Sigmoid colon (tissue), 7 donors: ENCODE measurements around the gene MIOS. TPM values are rescaled to one million over a fixed set of nuclear protein-coding genes. Genes with fewer than 3 reads are reported as not detected.

ENCODE experiments used
- DNase-seq: peaks from one replicate; pipeline ENCODE4 v3.0.0-alpha.2; 2019
- H3K27ac ChIP-seq, 4 donors: fragments of 200-600 bp; sonication (generic); one replicate each; pipeline ENCODE4 v1.5.1; 2016 to 2019; ENCODE audit warnings: mild to moderate bottlenecking in 1 of 4
- H3K27me3 ChIP-seq, 3 donors: fragments of 200-600 bp; sonication (generic); one replicate each; pipeline ENCODE4 v1.5.1; 2019; ENCODE audit warnings: mild to moderate bottlenecking in 1 of 3
- H3K36me3 ChIP-seq, 4 donors: fragments of 200-600 bp; sonication (generic); one replicate each; pipeline ENCODE4 v1.5.1; 2016 to 2019
- H3K4me1 ChIP-seq, 4 donors: fragments of 200-600 bp; sonication (generic); one replicate each; pipeline ENCODE4 v1.5.1; 2017 to 2019
- H3K4me3 ChIP-seq, 4 donors: fragments of 200-600 bp; sonication (generic); one replicate each; pipeline ENCODE4 v1.5.1; 2017 to 2019; ENCODE audit warnings: mild to moderate bottlenecking in 2 of 4, moderate library complexity in 1 of 4
- H3K9me3 ChIP-seq, 4 donors: fragments of 200-600 bp in 3 of 4; sonication (generic) in 3 of 4; one replicate each; pipeline versions ENCODE4 v1.5.1 to v1.6.1; 2013 to 2019
- CTCF ChIP-seq, 4 experiments: fragments of 450-650 bp in 3 of 4; fragments of 200-600 bp in 1 of 4; IDR thresholded peaks; one replicate each; pipeline ENCODE4 v1.5.1; 2016 to 2019; ENCODE audit warnings: antibody characterized with exemption in 4 of 4, mild to moderate bottlenecking in 3 of 4, moderate library complexity in 2 of 4
- EP300 ChIP-seq, 4 donors: sonication (generic); formaldehyde crosslinking; IDR thresholded peaks; one replicate each; pipeline ENCODE4 v1.6.1; 2017; ENCODE audit warnings: antibody characterized with exemption in 4 of 4
- POLR2A ChIP-seq, 2 donors: fragments of 450-650 bp; IDR thresholded peaks; one replicate each; pipeline ENCODE4 v1.6.1; 2016; ENCODE audit warnings: antibody characterized with exemption in 2 of 2, mild to moderate bottlenecking in 2 of 2, moderate library complexity in 2 of 2
- POLR2AphosphoS5 ChIP-seq, 4 donors: sonication (generic); formaldehyde crosslinking; IDR thresholded peaks; one replicate each; pipeline ENCODE4 v1.6.1; 2017; ENCODE audit warnings: antibody characterized with exemption in 4 of 4
- WGBS, 2 donors: extraction: QIAGEN DNeasy Blood & Tissue Kit; methylation state at CpG; one replicate each; pipeline ENCODE4 v1.1.7; 2013; 5-methylcytosine and 5-hydroxymethylcytosine counted together
- intact Hi-C: fragments of 100-400 bp; cut with DNase I; formaldehyde crosslinking; loops from one replicate; pipeline ENCODE4 v1.15.1; 2023
- polyA plus RNA-seq, 3 donors: library from polyadenylated mRNA; stranded (reverse); fragments of 200-250 nt; gene quantifications; one replicate each; pipeline ENCODE4 v1.2.3, GENCODE V29; 2013
- total RNA-seq, 4 donors: library from RNA; depleted of rRNA; stranded (reverse); fragments of >200 nt; gene quantifications; one replicate each; pipeline ENCODE4 v1.1.0, GENCODE V29; 2016
- donor health status: healthy with polysubstance abuse.
- donor health status: Bipolar disorder and iron deficiency.
- donor health status: healthy.

MIOS gene
- total and polyA plus RNA-seq, 7 donors = 11.3 to 40.3 (median 20.8) TPM

- H3K9me3 ChIP-seq = no peaks in the 10 kb centered on the region
- H3K27me3 ChIP-seq = no peaks in the 10 kb centered on the region
- no peak overlapping the region for H3K27ac ChIP-seq
- TF ChIP-seq POLR2A (IDR thresholded peaks at IDR 0.05) (no peak), CTCF (IDR thresholded peaks at IDR 0.05) (no peak), POLR2AphosphoS5 (IDR thresholded peaks at IDR 0.05) (no peak), EP300 (IDR thresholded peaks at IDR 0.05) (no peak)
- intact Hi-C loops = no loop called here
- 62 to 89% methylated on average over 3 of the region's 3 CpGs for WGBS, 2 donors
- H3K4me1 ChIP-seq = no peaks in the 10 kb centered on the region
- no peak for DNase-seq
- no peak overlapping the region for H3K4me3 ChIP-seq
- H3K36me3 ChIP-seq = no peaks in the 10 kb centered on the region
Observed at GRCh38 chr7:7521259-7521658, 45.4 kb upstream of the MIOS start.

- Histone ChIP-seq H3K4me3 (no peak overlapping the region), H3K4me1 (no peaks in the 10 kb centered on the region), H3K27ac (no peak overlapping the region), H3K27me3 (no peaks in the 10 kb centered on the region), H3K36me3 (no peaks in the 10 kb centered on the region), H3K9me3 (no peaks in the 10 kb centered on the region)
- 92 to 97% methylated on average over 3 of the region's 3 CpGs for WGBS, 2 donors
- TF ChIP-seq POLR2A (IDR thresholded peaks at IDR 0.05) (no peak), EP300 (IDR thresholded peaks at IDR 0.05) (no peak), POLR2AphosphoS5 (IDR thresholded peaks at IDR 0.05) (no peak), CTCF (IDR thresholded peaks at IDR 0.05) (no peak)
- intact Hi-C loops = no loop called here
- DNase-seq = no peak
Observed at GRCh38 chr7:7522421-7522820, 44.3 kb upstream of the MIOS start.

- Histone ChIP-seq H3K27ac (no peak overlapping the region), H3K36me3 (no peaks in the 10 kb centered on the region), H3K4me3 (no peak overlapping the region), H3K4me1 (no peaks in the 10 kb centered on the region), H3K9me3 (no peaks in the 10 kb centered on the region), H3K27me3 (no peaks in the 10 kb centered on the region)
- 48 to 77% methylated on average over 3 of the region's 3 CpGs for WGBS, 2 donors
- intact Hi-C loops = no loop called here
- no peak for DNase-seq
- TF ChIP-seq POLR2AphosphoS5 (IDR thresholded peaks at IDR 0.05) (no peak), EP300 (IDR thresholded peaks at IDR 0.05) (no peak), CTCF (IDR thresholded peaks at IDR 0.05) (no peak), POLR2A (IDR thresholded peaks at IDR 0.05) (no peak)
Observed at GRCh38 chr7:7524121-7524520, 42.6 kb upstream of the MIOS start.

- 95 to 97% methylated on average over 2 of the region's 2 CpGs for WGBS, 2 donors
- intact Hi-C loops = no loop called here
- no peak overlapping the region for H3K4me3 ChIP-seq
- no peak overlapping the region for H3K27ac ChIP-seq
- no peaks in the 10 kb centered on the region for H3K36me3 ChIP-seq
- no peaks in the 10 kb centered on the region for H3K4me1 ChIP-seq
- no peaks in the 10 kb centered on the region for H3K9me3 ChIP-seq
- DNase-seq = no peak
- H3K27me3 ChIP-seq = no peaks in the 10 kb centered on the region
- no peak for TF ChIP-seq CTCF (IDR thresholded peaks at IDR 0.05)
- TF ChIP-seq POLR2AphosphoS5 (IDR thresholded peaks at IDR 0.05) = no peak
- no peak for TF ChIP-seq POLR2A (IDR thresholded peaks at IDR 0.05)
- TF ChIP-seq EP300 (IDR thresholded peaks at IDR 0.05) = no peak
Observed at GRCh38 chr7:7526006-7526405, 40.7 kb upstream of the MIOS start.

- Histone ChIP-seq H3K9me3 (no peaks in the 10 kb centered on the region), H3K36me3 (no peaks in the 10 kb centered on the region), H3K4me1 (no peaks in the 10 kb centered on the region), H3K27me3 (no peaks in the 10 kb centered on the region), H3K4me3 (no peak overlapping the region), H3K27ac (no peak overlapping the region)
- TF ChIP-seq EP300 (IDR thresholded peaks at IDR 0.05) (no peak), POLR2AphosphoS5 (IDR thresholded peaks at IDR 0.05) (no peak), CTCF (IDR thresholded peaks at IDR 0.05) (no peak), POLR2A (IDR thresholded peaks at IDR 0.05) (no peak)
- WGBS, 2 donors = 93 to 96% methylated on average over 3 of the region's 3 CpGs
- DNase-seq = no peak
- intact Hi-C loops = no loop called here
Observed at GRCh38 chr7:7527047-7527446, 39.6 kb upstream of the MIOS start.
